HEK293 (cell line): Measurements from ENCODE around the gene GLIS1.

ENCODE experiments used
- CTCF ChIA-PET: fragments of 350-600 bp; formaldehyde crosslinking; extraction: SDS; loops from one replicate; lab custom pipeline; 2021; ENCODE audit warnings: antibody characterized with exemption; lab: Yijun Ruan, JAX
- POLR2A ChIA-PET: fragments of 300-600 bp; formaldehyde crosslinking; extraction: SDS; loops from one replicate; lab custom pipeline; 2020; ENCODE audit warnings: antibody characterized with exemption, inconsistent platforms; lab: Yijun Ruan, JAX
- H3K27ac ChIP-seq: fragments of 200-500 bp; sonication (Bioruptor generic); 2 replicates; pipeline ENCODE4 v1.5.1; 2014; ENCODE audit warnings: low read depth, low read length, control low read depth, inconsistent platforms; ENCODE audit errors: extremely low read depth
- H3K36me3 ChIP-seq, 2 experiments: fragments of 200-500 bp in 1 of 2; sonication (Bioruptor generic) in 1 of 2; 1 replicate in 1 of 2; 2 replicates in 1 of 2; pipeline ENCODE4 v1.5.1; 2014 to 2017; ENCODE audit warnings: inconsistent platforms in 2 of 2, low read length in 2 of 2; ENCODE audit not compliant: control insufficient read depth in 2 of 2, insufficient read depth in 1 of 2
- H3K4me1 ChIP-seq: fragments of 200-500 bp; sonication (Bioruptor generic); 2 replicates; pipeline ENCODE4 v1.5.1; 2014; ENCODE audit warnings: mild to moderate bottlenecking, low read length, inconsistent platforms; ENCODE audit not compliant: control insufficient read depth, insufficient read depth
- H3K4me3 ChIP-seq: 2 replicates; pipeline ENCODE4 v1.5.1; 2011; ENCODE audit warnings: low read depth, mild to moderate bottlenecking, control low read depth, low read length, moderate library complexity
- H3K9me3 ChIP-seq: fragments of 200-500 bp; sonication (Bioruptor generic); 2 replicates; pipeline ENCODE4 v1.5.1; 2014; ENCODE audit warnings: low read depth, low read length, inconsistent platforms; ENCODE audit not compliant: control insufficient read depth, insufficient read depth
- EGR2 ChIP-seq: fragments of 450-650 bp; formaldehyde crosslinking; IDR thresholded peaks from 2 replicates; pipeline ENCODE4 v1.5.1; 2016; ENCODE audit warnings: low read depth, missing biosample characterization, missing genetic modification characterization
- OVOL3 ChIP-seq: fragments of 450-650 bp; formaldehyde crosslinking; IDR thresholded peaks from 2 replicates; pipeline ENCODE4 v1.5.1; 2016; ENCODE audit warnings: missing biosample characterization, missing genetic modification characterization
- SP3 ChIP-seq: fragments of 450-650 bp; formaldehyde crosslinking; IDR thresholded peaks from 2 replicates; pipeline ENCODE4 v1.5.1; 2016; ENCODE audit warnings: missing biosample characterization, missing genetic modification characterization
- YY1 ChIP-seq: fragments of 450-650 bp; formaldehyde crosslinking; IDR thresholded peaks from 2 replicates; pipeline ENCODE4 v1.5.1; 2018; ENCODE audit warnings: missing biosample characterization, missing genetic modification characterization
- ZBTB48 ChIP-seq: fragments of 450-650 bp; formaldehyde crosslinking; IDR thresholded peaks from 2 replicates; pipeline ENCODE4 v1.5.1; 2016; ENCODE audit warnings: missing biosample characterization, missing genetic modification characterization
- ZBTB7A ChIP-seq: fragments of 450-650 bp; formaldehyde crosslinking; IDR thresholded peaks from 2 replicates; pipeline ENCODE4 v1.5.1; 2016; ENCODE audit warnings: low read depth, missing biosample characterization, missing genetic modification characterization
- ZFHX2 ChIP-seq: fragments of 450-650 bp; formaldehyde crosslinking; conservative IDR thresholded peaks from 2 replicates; pipeline ENCODE4 v1.5.1; 2016; ENCODE audit warnings: missing biosample characterization, missing genetic modification characterization
- ZFP69B ChIP-seq: fragments of 450-650 bp; formaldehyde crosslinking; IDR thresholded peaks from 2 replicates; pipeline ENCODE4 v1.5.1; 2016; ENCODE audit warnings: missing biosample characterization, missing genetic modification characterization
- ZNF169 ChIP-seq: fragments of 450-650 bp; formaldehyde crosslinking; IDR thresholded peaks from 2 replicates; pipeline ENCODE4 v1.5.1; 2016; ENCODE audit warnings: missing biosample characterization, missing genetic modification characterization
- ZNF174 ChIP-seq: fragments of 450-650 bp; formaldehyde crosslinking; IDR thresholded peaks from 2 replicates; pipeline ENCODE4 v1.5.0; 2017; ENCODE audit warnings: missing biosample characterization, mild to moderate bottlenecking, missing genetic modification characterization
- ZNF175 ChIP-seq: fragments of 450-650 bp; formaldehyde crosslinking; IDR thresholded peaks from 2 replicates; pipeline ENCODE4 v1.5.1; 2016; ENCODE audit warnings: missing biosample characterization, missing genetic modification characterization
- ZNF223 ChIP-seq: fragments of 450-650 bp; formaldehyde crosslinking; IDR thresholded peaks from 2 replicates; pipeline ENCODE4 v1.5.1; 2016; ENCODE audit warnings: missing biosample characterization, missing genetic modification characterization
- ZNF248 ChIP-seq: fragments of 450-650 bp; formaldehyde crosslinking; IDR thresholded peaks from 2 replicates; pipeline ENCODE4 v1.5.1; 2017; ENCODE audit warnings: missing biosample characterization, missing genetic modification characterization
- ZNF292 ChIP-seq: fragments of 450-650 bp; formaldehyde crosslinking; IDR thresholded peaks from 2 replicates; pipeline ENCODE4 v1.5.1; 2016; ENCODE audit warnings: low read depth, missing biosample characterization, missing genetic modification characterization, borderline replicate concordance
- ZNF302 ChIP-seq: fragments of 450-650 bp; formaldehyde crosslinking; IDR thresholded peaks from 2 replicates; pipeline ENCODE4 v1.5.1; 2016; ENCODE audit warnings: missing biosample characterization, missing genetic modification characterization, low read depth
- ZNF426 ChIP-seq: fragments of 450-650 bp; formaldehyde crosslinking; IDR thresholded peaks from 2 replicates; pipeline ENCODE4 v1.5.1; 2017; ENCODE audit warnings: missing biosample characterization, missing genetic modification characterization, mild to moderate bottlenecking, inconsistent platforms, moderate library complexity
- ZNF548 ChIP-seq: fragments of 450-650 bp; formaldehyde crosslinking; IDR thresholded peaks from 2 replicates; pipeline ENCODE4 v1.5.1; 2016; ENCODE audit warnings: missing biosample characterization, missing genetic modification characterization
- ZNF596 ChIP-seq: fragments of 450-650 bp; IDR thresholded peaks from 2 replicates; pipeline ENCODE4 v1.5.0; 2018; ENCODE audit warnings: missing biosample characterization, mild to moderate bottlenecking, missing genetic modification characterization, moderate library complexity
- ZNF639 ChIP-seq: fragments of 450-650 bp; formaldehyde crosslinking; IDR thresholded peaks from 2 replicates; pipeline ENCODE4 v1.5.1; 2016; ENCODE audit warnings: missing biosample characterization, missing genetic modification characterization
- ZNF645 ChIP-seq: fragments of 450-650 bp; formaldehyde crosslinking; IDR thresholded peaks from 2 replicates; pipeline ENCODE4; 2016; ENCODE audit warnings: missing biosample characterization, missing genetic modification characterization
- ZNF670 ChIP-seq: fragments of 450-650 bp; formaldehyde crosslinking; IDR thresholded peaks from 2 replicates; pipeline ENCODE4 v1.5.1; 2016; ENCODE audit warnings: missing biosample characterization, missing genetic modification characterization, low read depth
- ZNF707 ChIP-seq: fragments of 450-650 bp; formaldehyde crosslinking; IDR thresholded peaks from 2 replicates; pipeline ENCODE4 v1.5.1; 2016; ENCODE audit warnings: missing biosample characterization, missing genetic modification characterization
- ZNF76 ChIP-seq: fragments of 450-650 bp; formaldehyde crosslinking; IDR thresholded peaks from 2 replicates; pipeline ENCODE4; 2016; ENCODE audit warnings: low read depth, missing biosample characterization, missing genetic modification characterization, borderline replicate concordance
- TF ChIP-seq, protein P1 (sequence below): fragments of 450-650 bp; formaldehyde crosslinking; IDR thresholded peaks from 2 replicates; pipeline ENCODE4 v1.5.1; 2016; ENCODE audit warnings: missing biosample characterization, missing genetic modification characterization
- TF ChIP-seq, protein P2 (sequence below): fragments of 450-650 bp; formaldehyde crosslinking; conservative IDR thresholded peaks from 2 replicates; pipeline ENCODE4 v1.5.1; 2016; ENCODE audit warnings: low read depth, missing biosample characterization, missing genetic modification characterization

GLIS1 gene

GRCh38 chr1:53710584-53710983 is 28.4 kb downstream of the GLIS1 start:
- no peaks in the 10 kb centered on the region for H3K4me1 ChIP-seq
- TF ChIP-seq EGR2 (peak; percentile 81), ZFHX2 (tag by site-specific recombination) (peak; percentile 89), ZNF639 (tag by site-specific recombination) (no peak), ZNF302 (tag by site-specific recombination) (no peak)
- no peaks in the 10 kb centered on the region for H3K36me3 ChIP-seq
- H3K27ac ChIP-seq: no peak overlapping the region
- POLR2A ChIA-PET: no interaction called here
- CTCF ChIA-PET: interaction anchor here (1.1 to 2.0 kb wide), 2 partner anchors 18 to 43 kb away, joined by 3 to 7 read pairs; no protein-coding TSS in a partner anchor
- no peak overlapping the region for H3K4me3 ChIP-seq
- no peaks in the 10 kb centered on the region for H3K9me3 ChIP-seq

- ChIA-PET CTCF (interaction anchor here (0.6 to 1.3 kb wide), 2 partner anchors 45 to 1112 kb away, joined by 4 read pairs; no protein-coding TSS in a partner anchor), POLR2A (no interaction called here)
- no peak overlapping the region for H3K4me3 ChIP-seq
Measured at GRCh38 chr1:53708687-53709086, 30.3 kb downstream of the GLIS1 start.

GRCh38 chr1:53706356-53706755 is 32.6 kb downstream of the GLIS1 start:
- TF ChIP-seq ZNF223 (tag by site-specific recombination) (no peak), ZNF596 (tag by site-specific recombination) (no peak), ZFP69B (no peak), ZNF174 (tag by site-specific recombination) (no peak), ZNF548 (tag by site-specific recombination) (no peak)
- TF ChIP-seq, protein P1, sequence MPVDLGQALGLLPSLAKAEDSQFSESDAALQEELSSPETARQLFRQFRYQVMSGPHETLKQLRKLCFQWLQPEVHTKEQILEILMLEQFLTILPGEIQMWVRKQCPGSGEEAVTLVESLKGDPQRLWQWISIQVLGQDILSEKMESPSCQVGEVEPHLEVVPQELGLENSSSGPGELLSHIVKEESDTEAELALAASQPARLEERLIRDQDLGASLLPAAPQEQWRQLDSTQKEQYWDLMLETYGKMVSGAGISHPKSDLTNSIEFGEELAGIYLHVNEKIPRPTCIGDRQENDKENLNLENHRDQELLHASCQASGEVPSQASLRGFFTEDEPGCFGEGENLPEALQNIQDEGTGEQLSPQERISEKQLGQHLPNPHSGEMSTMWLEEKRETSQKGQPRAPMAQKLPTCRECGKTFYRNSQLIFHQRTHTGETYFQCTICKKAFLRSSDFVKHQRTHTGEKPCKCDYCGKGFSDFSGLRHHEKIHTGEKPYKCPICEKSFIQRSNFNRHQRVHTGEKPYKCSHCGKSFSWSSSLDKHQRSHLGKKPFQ (tag by site-specific recombination): no peak
- TF ChIP-seq, protein P2, sequence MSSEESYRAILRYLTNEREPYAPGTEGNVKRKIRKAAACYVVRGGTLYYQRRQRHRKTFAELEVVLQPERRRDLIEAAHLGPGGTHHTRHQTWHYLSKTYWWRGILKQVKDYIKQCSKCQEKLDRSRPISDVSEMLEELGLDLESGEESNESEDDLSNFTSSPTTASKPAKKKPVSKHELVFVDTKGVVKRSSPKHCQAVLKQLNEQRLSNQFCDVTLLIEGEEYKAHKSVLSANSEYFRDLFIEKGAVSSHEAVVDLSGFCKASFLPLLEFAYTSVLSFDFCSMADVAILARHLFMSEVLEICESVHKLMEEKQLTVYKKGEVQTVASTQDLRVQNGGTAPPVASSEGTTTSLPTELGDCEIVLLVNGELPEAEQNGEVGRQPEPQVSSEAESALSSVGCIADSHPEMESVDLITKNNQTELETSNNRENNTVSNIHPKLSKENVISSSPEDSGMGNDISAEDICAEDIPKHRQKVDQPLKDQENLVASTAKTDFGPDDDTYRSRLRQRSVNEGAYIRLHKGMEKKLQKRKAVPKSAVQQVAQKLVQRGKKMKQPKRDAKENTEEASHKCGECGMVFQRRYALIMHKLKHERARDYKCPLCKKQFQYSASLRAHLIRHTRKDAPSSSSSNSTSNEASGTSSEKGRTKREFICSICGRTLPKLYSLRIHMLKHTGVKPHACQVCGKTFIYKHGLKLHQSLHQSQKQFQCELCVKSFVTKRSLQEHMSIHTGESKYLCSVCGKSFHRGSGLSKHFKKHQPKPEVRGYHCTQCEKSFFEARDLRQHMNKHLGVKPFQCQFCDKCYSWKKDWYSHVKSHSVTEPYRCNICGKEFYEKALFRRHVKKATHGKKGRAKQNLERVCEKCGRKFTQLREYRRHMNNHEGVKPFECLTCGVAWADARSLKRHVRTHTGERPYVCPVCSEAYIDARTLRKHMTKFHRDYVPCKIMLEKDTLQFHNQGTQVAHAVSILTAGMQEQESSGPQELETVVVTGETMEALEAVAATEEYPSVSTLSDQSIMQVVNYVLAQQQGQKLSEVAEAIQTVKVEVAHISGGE: no peak
- POLR2A ChIA-PET: no interaction called here

More at GRCh38 chr1:53708687-53709086, 30.3 kb downstream of the GLIS1 start:
- no peak overlapping the region for H3K27ac ChIP-seq
- no peaks in the 10 kb centered on the region for H3K9me3 ChIP-seq
- no peak for TF ChIP-seq ZNF175 (tag by site-specific recombination)
- no peak for TF ChIP-seq SP3
- no peak for TF ChIP-seq ZBTB7A
- no peak for TF ChIP-seq OVOL3 (tag by site-specific recombination)
- no peak for TF ChIP-seq ZNF248
- TF ChIP-seq YY1 (tag by site-specific recombination): no peak
- TF ChIP-seq ZNF292 (tag by site-specific recombination): no peak
- TF ChIP-seq ZNF426 (tag by site-specific recombination): no peak
- no peak for TF ChIP-seq ZNF76
- no peak for TF ChIP-seq ZBTB48 (tag by site-specific recombination)
- no peak for TF ChIP-seq ZNF645 (tag by site-specific recombination)
- no peak for TF ChIP-seq ZNF707 (tag by site-specific recombination)
- no peak for TF ChIP-seq ZNF169
- TF ChIP-seq ZNF670: no peak
- no peaks in the 10 kb centered on the region for H3K4me1 ChIP-seq
- H3K36me3 ChIP-seq: no peaks in the 10 kb centered on the region

More at GRCh38 chr1:53706356-53706755, 32.6 kb downstream of the GLIS1 start:
- H3K36me3 ChIP-seq: no peaks in the 10 kb centered on the region
- no peaks in the 10 kb centered on the region for H3K4me1 ChIP-seq
- no peak overlapping the region for H3K27ac ChIP-seq
- no peaks in the 10 kb centered on the region for H3K9me3 ChIP-seq
- CTCF ChIA-PET: interaction anchor here (0.7 to 1.9 kb wide), 4 partner anchors 9 to 89 kb away, joined by 3 to 4 read pairs (median 4); no protein-coding TSS in a partner anchor
- no peak overlapping the region for H3K4me3 ChIP-seq
